Lower leg skin (tissue), 3 donors: ENCODE results near the gene MGAT3.

Experiments used
- POLR2A ChIP-seq, 2 donors: fragments of 450-650 bp; IDR thresholded peaks; one replicate each; pipeline ENCODE4 v1.6.1; 2016 to 2017; ENCODE audit warnings: antibody characterized with exemption in 2 of 2, mild to moderate bottlenecking in 1 of 2, moderate library complexity in 1 of 2
- TF ChIP-seq, protein P1 (sequence below), 3 donors: fragments of 450-650 bp; IDR thresholded peaks; one replicate each; pipeline ENCODE4 v1.5.1; 2016; ENCODE audit warnings: antibody characterized with exemption in 3 of 3, mild to moderate bottlenecking in 3 of 3, moderate library complexity in 2 of 3

DNA sequence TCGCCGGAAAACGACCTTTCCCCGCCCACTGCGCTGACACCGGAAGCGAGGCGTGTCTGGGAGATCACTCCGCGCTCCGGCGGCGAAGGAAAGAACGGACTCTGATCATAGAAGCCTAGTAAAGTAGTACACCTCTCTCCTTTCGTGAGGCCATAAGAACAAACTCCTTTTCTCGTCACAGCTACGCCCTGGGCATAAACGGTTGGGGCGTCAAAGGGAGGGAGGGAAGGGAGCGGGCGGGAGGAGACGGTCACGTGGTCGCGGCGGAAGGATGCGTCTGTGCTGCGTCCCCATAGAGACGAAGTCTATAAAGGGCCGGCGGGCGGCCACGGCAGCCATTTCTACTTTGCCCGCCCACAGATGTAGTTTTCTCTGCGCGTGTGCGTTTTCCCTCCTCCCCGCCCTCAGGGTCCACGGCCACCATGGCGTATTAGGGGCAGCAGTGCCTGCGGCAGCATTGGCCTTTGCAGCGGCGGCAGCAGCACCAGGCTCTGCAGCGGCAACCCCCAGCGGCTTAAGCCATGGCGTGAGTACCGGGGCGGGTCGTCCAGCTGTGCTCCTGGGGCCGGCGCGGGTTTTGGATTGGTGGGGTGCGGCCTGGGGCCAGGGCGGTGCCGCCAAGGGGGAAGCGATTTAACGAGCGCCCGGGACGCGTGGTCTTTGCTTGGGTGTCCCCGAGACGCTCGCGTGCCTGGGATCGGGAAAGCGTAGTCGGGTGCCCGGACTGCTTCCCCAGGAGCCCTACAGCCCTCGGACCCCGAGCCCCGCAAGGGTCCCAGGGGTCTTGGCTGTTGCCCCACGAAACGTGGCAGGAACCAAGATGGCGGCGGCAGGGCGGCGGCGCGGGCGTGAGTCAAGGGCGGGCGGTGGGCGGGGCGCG is 63.7 kb downstream of the MGAT3 start, which contains the start of gene ATF4:
- TF ChIP-seq POLR2A (IDR thresholded peaks at IDR 0.05), result peak in 1 of 2 donors; percentile 98
- TF ChIP-seq, protein P1, sequence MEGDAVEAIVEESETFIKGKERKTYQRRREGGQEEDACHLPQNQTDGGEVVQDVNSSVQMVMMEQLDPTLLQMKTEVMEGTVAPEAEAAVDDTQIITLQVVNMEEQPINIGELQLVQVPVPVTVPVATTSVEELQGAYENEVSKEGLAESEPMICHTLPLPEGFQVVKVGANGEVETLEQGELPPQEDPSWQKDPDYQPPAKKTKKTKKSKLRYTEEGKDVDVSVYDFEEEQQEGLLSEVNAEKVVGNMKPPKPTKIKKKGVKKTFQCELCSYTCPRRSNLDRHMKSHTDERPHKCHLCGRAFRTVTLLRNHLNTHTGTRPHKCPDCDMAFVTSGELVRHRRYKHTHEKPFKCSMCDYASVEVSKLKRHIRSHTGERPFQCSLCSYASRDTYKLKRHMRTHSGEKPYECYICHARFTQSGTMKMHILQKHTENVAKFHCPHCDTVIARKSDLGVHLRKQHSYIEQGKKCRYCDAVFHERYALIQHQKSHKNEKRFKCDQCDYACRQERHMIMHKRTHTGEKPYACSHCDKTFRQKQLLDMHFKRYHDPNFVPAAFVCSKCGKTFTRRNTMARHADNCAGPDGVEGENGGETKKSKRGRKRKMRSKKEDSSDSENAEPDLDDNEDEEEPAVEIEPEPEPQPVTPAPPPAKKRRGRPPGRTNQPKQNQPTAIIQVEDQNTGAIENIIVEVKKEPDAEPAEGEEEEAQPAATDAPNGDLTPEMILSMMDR (IDR thresholded peaks at IDR 0.05), result no peak
